ENCODE data around the gene ENPP1.
"Not testable (repeated sequence)": the region's sequence is repeated elsewhere in the genome, so short reads cannot be mapped to it uniquely, and the experiment has no call there.

Gene ENPP1

DNA sequence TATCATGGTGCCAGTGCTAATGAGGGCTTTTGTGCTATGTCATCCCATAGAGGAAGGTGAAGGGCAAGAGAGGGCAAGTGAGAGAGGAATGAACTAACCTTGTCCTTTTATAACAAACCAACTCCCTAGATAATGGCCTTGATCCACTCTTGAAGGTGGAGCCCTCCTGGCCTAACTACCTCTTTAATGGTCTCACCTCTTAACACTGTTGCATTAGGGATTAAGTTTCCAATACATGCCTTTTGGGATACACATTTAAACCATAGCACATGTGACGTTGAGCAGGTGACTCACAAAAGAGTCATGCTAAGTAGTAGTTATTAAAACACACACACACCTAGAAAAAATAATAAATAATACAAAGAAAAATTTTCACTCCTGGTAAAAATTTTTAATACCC lies 106.4 kb downstream of the ENPP1 start:
- DNase-seq (ENCODE audit: low read depth in 2 of 3, low spot score in 2 of 3): no peak

DNA sequence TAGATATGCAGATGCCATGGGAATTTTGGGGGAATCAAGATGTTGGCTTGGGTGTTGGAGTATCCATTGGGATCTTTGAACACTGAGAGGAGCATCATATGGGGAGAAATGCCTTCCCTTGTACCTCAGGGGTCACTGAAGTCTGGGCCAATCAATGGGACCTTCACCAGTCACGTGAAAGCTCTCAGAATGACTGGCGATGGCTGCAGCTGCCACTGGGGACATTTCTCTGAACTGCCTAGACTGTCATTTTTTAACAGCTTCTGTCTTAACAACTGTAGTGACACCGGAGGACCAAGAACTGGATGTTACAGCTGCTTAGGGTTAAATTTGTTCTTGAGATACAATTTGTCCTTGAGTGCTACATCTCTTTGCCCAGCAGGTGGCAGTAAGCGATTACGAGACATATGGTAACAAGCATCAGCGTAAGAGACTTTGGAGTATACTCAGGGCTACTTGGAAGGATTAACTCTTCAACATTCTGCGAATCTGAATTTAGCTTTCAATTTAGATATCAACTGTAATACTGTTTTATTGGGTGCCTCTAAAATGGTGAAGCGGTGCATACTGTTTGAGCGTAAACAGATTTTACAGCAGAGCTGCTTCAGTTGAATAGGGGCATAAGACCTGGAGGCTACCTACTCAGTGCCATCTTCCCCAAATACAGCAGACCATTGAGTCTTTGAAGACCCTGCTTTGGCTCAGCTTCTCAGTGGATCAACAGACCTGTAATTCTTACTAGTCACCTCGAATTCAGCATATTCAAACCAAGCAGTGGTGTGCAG lies 107.3 kb downstream of the ENPP1 start:
- DNase-seq (ENCODE audit: low read depth in 2 of 3, low spot score in 2 of 3): peak in 1 of 3 experiments; percentile 5

DNA sequence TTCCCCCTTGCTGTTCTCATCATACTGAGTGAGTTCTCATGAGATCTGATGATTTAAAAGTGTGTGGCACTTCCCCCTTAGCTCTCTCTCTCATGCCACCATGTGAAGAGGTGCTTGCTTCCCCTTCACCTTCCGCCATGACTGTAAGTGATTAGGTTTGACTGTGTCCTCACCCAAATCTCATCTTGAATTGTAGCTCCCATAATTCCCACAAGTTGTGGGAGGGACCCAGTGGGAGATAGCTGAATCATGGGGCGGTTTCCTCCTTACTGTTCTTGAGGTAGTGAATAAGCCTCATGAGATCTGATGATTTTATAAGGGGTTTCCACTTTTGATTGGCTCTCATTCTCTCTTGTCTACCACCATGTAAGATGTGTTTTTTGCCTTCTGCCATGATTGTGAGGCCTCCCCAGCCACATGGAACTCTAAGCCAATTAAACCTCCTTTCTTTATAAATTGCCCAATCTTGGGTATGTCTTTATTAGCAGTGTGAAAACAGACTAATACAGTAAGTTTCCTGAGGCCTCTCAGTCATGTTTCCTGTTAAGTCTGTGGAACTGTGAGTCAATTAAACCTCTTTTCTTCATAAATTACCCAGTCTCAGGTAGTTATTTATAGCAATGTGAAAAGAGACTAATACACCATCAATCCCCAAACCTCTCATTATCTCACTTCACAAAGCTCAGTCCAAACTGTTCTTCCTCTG lies 108.4 kb downstream of the ENPP1 start:
- not testable (repeated sequence) for DNase-seq (ENCODE audit: low read depth in 2 of 3, low spot score in 2 of 3)

DNA sequence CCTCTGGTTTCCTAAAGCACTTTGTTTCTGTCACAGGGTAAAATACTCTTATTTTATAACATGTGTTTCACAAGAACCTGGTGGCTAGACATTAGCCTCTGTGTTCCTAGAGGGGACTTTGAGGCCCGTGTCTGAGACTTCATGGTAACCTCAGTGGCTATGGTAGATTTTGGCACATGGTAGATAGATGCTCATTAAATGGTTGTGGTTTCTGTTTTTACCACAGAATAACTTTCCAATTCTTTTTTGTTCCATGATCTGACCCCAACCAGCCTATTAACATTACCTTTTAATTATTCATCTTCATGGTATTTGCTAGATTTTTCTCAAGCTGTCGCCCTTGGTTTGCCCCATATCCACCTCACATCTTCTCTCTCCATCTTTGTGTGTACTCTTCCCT lies 109.0 kb downstream of the ENPP1 start:
- DNase-seq (ENCODE audit: low read depth in 2 of 3, low spot score in 2 of 3): no peak

DNA sequence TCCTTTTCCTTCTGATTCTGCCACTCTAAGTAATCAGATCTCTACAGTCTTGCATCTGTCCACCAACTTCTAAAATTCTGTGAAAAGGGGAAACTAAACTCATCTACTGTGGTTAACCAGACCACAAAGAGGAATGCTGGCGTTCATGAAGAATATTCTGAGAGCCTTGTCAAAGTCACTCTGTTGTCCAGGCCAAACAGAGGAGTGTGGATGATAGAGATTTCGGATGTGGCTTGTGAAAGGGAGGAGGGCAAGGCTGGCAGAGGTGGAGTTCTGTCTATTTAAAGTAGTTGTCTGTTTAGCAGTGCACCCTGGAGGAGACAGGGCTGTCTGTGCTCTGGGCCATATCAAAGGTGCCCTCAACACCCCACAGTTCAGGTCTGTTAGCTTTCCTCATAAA lies 109.5 kb downstream of the ENPP1 start:
- no peak for DNase-seq (ENCODE audit: low read depth in 2 of 3, low spot score in 2 of 3)

DNA sequence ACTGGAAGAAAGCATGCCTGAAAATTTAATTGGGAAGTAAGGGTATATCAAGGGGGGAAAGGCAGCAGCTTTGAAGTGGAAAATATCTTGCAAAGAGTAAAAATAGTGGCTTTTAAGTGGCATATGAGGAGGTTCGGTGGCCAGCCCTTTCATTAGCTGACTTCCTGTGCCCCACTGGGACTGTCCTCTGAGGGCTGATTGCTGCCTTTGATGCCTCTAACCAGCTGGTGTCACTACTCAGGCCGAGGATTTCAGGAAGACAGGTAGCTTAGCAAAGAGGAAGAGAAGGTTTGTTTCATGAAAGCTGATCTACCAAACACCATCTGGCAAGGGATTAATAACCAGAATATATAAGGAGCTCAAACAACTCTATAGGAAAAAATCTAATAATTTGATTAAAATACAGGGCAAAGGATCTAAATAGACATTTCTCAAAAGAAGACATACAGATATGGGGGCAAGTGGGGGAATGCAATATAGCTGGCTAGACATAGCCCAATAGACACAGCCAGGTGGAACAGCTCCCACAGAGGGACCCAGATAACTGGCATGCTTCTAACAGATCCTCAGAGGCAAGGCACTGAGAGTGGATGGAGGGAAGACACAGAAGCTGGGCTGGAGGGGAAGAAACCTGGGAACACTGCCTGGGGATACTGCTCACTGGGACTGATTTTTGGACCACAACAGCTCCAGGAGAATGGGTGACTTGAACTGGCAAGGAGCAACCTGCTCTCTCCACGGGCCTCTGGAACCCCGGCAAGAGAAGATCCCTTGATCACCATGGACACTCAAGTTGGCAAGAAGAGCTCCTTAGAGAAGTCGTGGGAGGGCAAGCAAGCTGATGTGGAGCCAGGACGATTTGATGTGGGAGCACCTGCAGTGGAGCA lies 110.2 kb downstream of the ENPP1 start:
- no peak for DNase-seq (ENCODE audit: low read depth in 2 of 3, low spot score in 2 of 3)

DNA sequence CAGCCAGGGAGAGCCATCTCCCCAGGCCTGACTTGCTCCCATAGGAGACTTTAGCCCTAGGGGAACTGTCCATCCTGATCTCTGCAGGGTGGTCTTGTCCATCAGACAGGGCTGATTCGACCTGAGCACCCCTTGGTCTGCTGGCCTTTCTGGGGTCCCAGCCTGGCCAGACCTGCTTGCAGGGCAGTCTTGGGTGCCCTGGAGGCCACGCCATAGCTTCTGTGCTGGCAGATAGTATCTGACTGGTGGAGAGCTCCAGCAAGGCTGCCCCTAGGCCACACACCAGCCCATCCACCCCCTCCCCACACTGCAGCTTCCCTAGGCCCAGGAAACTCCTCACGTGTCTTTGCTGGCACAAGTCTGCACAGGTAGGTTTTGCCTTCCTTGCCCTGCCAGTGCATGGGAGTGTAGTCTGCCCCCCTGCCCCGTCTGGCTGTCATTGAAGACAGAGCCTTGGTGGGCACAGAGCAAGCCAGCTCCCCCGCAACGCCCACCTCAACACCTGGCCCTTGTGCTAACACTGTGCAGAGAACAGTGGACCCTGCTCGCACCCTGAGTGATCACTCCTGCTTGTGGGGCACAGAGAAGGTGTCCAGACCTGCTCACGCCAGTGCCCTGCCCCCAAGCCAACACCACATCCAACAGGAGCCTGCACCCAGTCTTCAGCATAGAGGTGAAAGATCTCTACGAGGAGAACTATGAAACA lies 111.0 kb downstream of the ENPP1 start:
- DNase-seq (ENCODE audit: low read depth in 2 of 3, low spot score in 2 of 3): no peak

DNA sequence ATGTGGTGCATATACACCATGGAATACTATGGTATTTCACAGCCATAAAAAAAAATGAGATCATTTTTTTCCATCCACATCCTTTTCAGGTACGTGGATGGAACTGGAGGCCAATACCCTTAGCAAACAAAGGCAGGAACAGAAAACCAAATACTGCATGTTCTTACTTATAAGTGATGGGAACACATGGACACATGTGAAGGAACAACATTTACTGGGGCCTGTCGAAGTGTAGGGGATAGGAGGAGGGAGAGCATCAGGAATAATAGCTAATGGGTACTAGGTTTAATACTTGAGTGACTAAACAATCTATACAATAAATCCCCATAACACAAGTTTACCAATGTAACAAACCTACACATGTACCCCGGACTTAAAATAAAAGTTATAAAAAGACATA lies 112.8 kb downstream of the ENPP1 start:
- no peak for DNase-seq (ENCODE audit: low read depth in 2 of 3, low spot score in 2 of 3)

DNA sequence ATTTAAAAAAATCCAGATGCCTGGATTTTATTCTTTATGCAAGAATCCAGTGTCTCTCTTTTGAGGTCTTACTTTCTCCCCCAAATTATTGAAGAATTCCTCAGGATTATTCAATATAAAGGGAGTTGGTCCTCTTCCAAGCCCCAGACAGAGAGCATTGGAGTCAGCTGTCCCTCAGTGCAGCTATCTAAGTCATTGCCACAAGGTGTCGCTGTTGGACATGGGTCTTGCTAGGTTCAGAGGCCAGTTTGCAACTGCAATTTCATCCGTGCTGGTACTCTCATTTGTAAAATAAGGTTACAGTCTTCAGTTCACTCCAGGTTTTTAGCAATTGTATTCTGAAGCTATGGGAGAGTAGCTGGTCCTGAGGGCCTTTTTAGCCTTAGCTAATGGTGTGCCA lies 115.5 kb downstream of the ENPP1 start:
- peak in 1 of 3 experiments; percentile 40 for DNase-seq (ENCODE audit: low read depth in 2 of 3, low spot score in 2 of 3)

DNA sequence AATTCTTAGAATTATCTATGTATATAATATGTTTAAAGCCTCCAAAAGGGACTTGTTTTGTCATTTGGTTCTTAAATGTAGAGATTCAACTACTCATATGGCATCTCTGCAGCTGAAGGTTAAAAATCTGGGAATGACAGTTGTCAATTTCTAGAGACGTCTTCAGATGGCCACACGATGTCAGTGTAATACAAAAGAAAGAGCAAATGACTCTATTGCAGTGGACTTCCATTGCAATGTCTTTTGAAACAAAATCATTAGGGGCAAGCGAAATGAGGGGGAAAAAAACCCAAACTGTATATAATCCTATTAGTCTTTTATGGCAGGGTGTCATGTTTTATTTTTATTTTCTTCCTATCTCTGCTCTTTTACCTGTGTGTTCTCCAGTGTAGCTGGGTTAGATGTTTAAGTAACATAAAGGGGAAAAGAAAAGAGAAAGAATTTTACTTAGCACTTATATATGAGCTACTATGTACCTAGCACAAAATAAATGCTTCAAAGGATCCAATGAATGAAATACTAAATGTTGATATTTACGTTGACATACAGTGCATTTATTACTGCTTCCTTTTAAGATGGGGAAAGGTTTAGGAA lies 117.2 kb downstream of the ENPP1 start:
- DNase-seq (ENCODE audit: low read depth in 2 of 3, low spot score in 2 of 3): no peak

DNA sequence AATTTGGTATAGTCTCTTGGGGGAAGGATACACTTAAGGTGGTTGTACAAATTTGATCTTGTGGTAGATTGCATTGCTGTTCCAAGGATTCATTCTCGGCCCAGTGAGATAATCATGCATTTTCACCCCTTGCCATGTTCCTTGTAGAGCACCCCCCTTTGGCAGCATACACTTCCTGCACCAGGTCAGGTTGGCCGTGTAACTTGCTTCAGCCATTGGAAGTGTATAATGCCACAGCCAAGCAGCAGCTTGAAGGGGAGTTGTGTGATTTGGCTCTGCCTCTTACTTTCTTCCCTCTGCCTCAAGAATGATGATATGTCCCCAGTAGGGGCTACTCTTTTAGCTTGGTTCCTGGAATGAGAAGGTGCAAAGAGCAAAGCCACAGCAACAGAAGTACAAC lies 121.4 kb downstream of the ENPP1 start:
- no peak for DNase-seq (ENCODE audit: low read depth in 2 of 3, low spot score in 2 of 3)

DNA sequence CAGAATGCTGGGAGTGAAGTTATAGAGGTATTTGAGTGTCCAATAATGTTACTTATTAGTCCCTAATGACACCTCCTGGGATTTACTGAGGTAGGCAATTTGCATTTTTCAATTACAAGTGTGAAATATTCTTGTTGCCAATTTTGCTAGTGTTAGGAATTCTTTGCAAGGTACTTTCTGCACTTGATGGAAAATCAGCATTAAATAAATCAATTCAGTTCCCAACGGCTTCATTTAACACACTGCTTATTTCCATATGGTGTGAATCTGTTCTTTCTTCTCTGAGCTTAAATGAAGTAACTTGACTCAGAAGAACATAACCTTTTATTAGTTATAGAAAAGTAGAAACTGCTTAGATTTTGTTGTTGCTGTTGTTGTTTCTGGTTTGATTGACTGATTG lies 122.2 kb downstream of the ENPP1 start:
- no peak for DNase-seq (ENCODE audit: low read depth in 2 of 3, low spot score in 2 of 3)

DNA sequence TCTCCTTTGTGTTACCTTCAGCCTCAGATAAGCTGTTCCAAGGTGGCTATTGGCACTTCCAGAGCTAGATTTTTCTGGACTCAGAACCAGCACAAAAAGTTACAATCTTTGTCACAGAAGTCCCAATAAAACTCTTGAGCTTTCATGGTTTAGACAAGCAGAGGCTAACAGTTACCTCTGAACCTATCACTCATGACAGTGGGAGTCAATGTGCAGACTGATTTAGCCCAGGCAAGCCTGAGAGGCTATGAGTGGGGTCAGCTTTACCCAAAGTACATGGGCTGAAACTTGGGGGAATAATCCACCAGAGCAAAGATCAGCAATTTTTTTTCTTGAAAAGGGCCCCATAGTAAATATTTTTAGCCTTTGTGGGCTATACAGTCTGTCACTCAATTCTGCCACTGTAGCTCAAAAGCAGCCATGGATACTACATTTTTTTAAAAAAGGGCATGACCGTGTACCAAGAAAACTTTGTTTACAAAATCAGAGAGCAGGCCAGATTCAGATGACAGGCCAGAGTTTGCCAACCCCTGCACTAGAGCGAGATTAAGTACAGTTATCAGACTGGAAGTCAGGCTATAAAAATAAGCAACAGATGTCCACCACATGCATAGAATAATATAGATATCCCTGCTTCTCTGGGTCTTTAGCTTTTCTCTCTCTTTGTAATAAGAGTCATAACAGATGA lies 123.4 kb downstream of the ENPP1 start:
- no peak for DNase-seq (ENCODE audit: low read depth in 2 of 3, low spot score in 2 of 3)

DNA sequence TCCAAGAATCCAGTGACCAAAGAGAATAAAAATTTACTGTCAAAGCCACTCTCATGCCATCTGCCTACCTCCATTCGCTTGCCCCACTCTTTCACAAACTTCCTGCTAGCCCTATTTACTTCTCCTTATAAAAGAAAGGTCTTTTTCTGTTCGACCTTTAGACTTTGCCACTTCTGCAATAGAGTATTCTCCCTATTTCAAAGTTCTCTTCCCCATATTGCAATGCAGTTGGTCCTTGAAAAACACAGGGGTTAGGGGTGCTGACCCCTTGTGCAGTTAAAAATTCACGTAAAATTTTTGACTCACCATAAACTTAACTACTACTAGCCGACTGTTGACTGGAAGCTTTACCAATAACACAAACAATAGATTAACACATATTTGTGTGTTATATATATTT lies 128.3 kb downstream of the ENPP1 start:
- DNase-seq (ENCODE audit: low read depth in 2 of 3, low spot score in 2 of 3): no peak

DNA sequence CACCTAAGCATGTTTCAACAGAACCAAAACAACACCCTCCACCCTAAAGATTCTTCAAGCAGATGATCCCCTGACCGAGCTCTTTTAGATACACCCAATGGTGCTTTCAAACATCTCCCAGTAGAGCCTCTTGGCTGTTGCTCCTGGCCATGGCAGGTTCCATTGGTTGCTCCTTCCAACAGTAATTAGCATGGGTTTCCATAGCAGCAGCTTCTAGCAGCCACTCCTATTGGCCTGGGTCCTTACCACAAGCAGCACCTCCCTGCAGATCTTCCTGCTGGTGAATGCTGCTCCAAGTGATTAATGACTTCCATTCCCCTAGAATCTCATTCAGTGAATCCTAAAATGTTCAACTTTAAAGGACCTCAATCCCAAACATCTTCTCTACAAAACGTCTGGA lies 129.4 kb downstream of the ENPP1 start:
- DNase-seq (ENCODE audit: low read depth in 2 of 3, low spot score in 2 of 3): no peak

DNA sequence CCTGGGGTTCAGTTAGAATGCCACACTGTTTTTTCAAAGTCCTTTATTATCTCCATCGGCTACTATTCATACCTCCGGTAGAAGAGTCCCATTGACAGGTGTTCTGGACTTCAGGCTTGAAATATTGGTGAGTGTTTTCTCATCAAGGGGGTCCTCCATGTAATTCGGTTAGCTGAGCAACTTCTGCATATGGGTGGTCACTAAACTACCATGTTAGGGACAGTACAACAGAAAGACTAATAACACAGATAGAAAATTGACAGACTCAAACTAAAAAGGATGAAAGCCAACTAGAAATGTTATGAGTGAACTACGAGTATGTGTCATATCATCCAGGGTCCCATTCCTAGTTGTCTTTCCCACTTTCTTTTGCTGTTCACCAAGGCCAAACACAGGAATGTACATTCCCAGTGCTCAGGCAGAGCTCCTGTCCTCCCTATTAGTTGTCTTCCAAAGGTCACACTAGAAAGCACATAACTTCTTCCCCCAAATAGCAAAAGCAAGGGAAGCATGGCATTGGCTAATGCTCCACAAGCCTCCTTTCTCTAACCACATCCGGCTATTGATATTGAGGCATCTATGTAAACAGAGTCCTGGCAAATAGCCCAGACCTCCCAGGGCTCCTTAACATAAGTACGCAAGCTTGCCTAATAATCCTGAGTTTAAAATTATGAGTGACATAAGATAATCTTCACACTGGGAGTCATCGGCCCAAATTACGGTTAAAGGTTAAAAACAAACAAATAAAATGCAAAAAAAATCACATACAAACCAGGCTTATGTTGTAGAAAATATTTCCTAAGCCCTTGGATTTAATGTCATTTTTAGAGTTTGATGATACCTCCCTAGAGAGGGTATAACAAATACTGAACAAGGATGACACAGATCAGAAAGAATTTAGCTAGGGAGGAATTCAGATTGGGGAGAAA lies 130.1 kb downstream of the ENPP1 start:
- DNase-seq (ENCODE audit: low read depth in 2 of 3, low spot score in 2 of 3): no peak
